HG03378 (cell line): ENCODE data around the gene APMAP.

Experiments
- ATAC-seq: cut with Tn5 transposase; IDR thresholded peaks from one replicate; pipeline ENCODE4 v1.9.1; 2021; ENCODE audit warnings: mild to moderate bottlenecking, moderate library complexity; ENCODE audit not compliant: unreplicated experiment

Gene APMAP

GRCh38 chr20:24914388-24915241, 77.9 kb downstream of the APMAP start:
- no peak for ATAC-seq

- no peak for ATAC-seq
These were observed 79.4 kb downstream of the APMAP start for GRCh38 chr20:24913076-24913628.
